Mammary epithelial cell (primary cell): ENCODE results near the gene SIAE.

Source experiments
- EZH2 ChIP-seq: IDR thresholded peaks from 2 replicates; pipeline ENCODE4 v1.6.1; 2012; ENCODE audit warnings: low read length, inconsistent platforms, borderline replicate concordance
- TF ChIP-seq, protein P1 (sequence below), 2 donors: IDR thresholded peaks in 1 of 2; conservative IDR thresholded peaks in 1 of 2; 2 replicates each; pipeline ENCODE4 v1.5.1; 2011 to 2012; ENCODE audit warnings: inconsistent platforms in 2 of 2, low read length in 2 of 2, mild to moderate bottlenecking in 2 of 2, control low read depth in 1 of 2, low read depth in 1 of 2; ENCODE audit not compliant: insufficient read depth in 1 of 2; ENCODE audit errors: extremely low read depth in 1 of 2

DNA sequence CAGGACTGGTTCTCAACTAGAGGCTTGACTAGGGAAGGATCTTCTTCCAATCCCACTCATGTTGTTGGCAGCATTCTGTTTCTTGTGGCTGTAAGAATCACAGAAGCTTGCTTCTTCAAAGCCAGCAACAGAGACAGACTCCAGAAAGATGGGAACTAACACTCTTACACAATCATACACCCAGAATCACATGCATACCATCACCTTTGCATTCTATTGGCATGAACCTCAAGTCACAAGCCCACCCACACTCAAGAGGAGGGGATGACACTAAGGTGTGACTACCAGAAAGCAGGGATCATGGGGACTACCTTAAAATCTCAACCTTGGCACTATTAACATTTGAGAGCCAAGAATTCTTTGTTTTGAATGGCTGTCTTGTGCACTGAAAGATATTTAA lies 75.9 kb downstream of the SIAE start:
- TF ChIP-seq, protein P1, sequence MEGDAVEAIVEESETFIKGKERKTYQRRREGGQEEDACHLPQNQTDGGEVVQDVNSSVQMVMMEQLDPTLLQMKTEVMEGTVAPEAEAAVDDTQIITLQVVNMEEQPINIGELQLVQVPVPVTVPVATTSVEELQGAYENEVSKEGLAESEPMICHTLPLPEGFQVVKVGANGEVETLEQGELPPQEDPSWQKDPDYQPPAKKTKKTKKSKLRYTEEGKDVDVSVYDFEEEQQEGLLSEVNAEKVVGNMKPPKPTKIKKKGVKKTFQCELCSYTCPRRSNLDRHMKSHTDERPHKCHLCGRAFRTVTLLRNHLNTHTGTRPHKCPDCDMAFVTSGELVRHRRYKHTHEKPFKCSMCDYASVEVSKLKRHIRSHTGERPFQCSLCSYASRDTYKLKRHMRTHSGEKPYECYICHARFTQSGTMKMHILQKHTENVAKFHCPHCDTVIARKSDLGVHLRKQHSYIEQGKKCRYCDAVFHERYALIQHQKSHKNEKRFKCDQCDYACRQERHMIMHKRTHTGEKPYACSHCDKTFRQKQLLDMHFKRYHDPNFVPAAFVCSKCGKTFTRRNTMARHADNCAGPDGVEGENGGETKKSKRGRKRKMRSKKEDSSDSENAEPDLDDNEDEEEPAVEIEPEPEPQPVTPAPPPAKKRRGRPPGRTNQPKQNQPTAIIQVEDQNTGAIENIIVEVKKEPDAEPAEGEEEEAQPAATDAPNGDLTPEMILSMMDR (conservative IDR thresholded peaks at IDR 0.05 in 1 of 2, IDR thresholded peaks at IDR 0.05 in 1 of 2; ENCODE audit: extremely low read depth in 1 of 2, insufficient read depth in 1 of 2, low read depth in 1 of 2, low read length in 2 of 2) = no peak
- no peak for TF ChIP-seq EZH2
